GM19099 (cell line): Measurements from ENCODE around the gene MAPK1.

ENCODE experiments used
- POLR2A ChIP-seq: IDR thresholded peaks from 3 replicates; pipeline ENCODE4 v1.6.1; 2011; ENCODE audit warnings: low read depth; ENCODE audit not compliant: insufficient read length; ENCODE audit errors: extremely low read depth

Gene MAPK1

GRCh38 chr22:21802673-21803072 is 64.8 kb downstream of the MAPK1 start:
- no peak for TF ChIP-seq POLR2A

GRCh38 chr22:21802056-21802455 is 65.4 kb downstream of the MAPK1 start:
- no peak for TF ChIP-seq POLR2A

GRCh38 chr22:21800552-21801303 is 66.7 kb downstream of the MAPK1 start:
- no peak for TF ChIP-seq POLR2A

GRCh38 chr22:21797444-21798221 is 69.8 kb downstream of the MAPK1 start:
- TF ChIP-seq POLR2A: no peak

- TF ChIP-seq POLR2A: no peak
These were observed 70.6 kb downstream of the MAPK1 start for GRCh38 chr22:21796863-21797262.

- no peak for TF ChIP-seq POLR2A
These were observed 71.2 kb downstream of the MAPK1 start for GRCh38 chr22:21796231-21796630.

- no peak for TF ChIP-seq POLR2A
These were observed 75.5 kb downstream of the MAPK1 start for GRCh38 chr22:21791635-21792625.

GRCh38 chr22:21790359-21790758 is 77.1 kb downstream of the MAPK1 start:
- TF ChIP-seq POLR2A: no peak

GRCh38 chr22:21780259-21780658 is 87.2 kb downstream of the MAPK1 start:
- TF ChIP-seq POLR2A: no peak

GRCh38 chr22:21779444-21779843 is 88.0 kb downstream of the MAPK1 start:
- no peak for TF ChIP-seq POLR2A

- TF ChIP-seq POLR2A: no peak
These were observed 88.6 kb downstream of the MAPK1 start for GRCh38 chr22:21778705-21779363.

- no peak for TF ChIP-seq POLR2A
These were observed 95.8 kb downstream of the MAPK1 start for GRCh38 chr22:21771631-21771976.

- no peak for TF ChIP-seq POLR2A
These were observed 99.0 kb downstream of the MAPK1 start for GRCh38 chr22:21768435-21768834.

GRCh38 chr22:21766691-21767462 is 100.6 kb downstream of the MAPK1 start:
- no peak for TF ChIP-seq POLR2A
